A172 (cell line): ENCODE measurements around the gene BMPR2. TPM values are rescaled to one million over a fixed set of nuclear protein-coding genes. Genes with fewer than 3 reads are reported as not detected.
"Not testable (repeated sequence)": the region's sequence is repeated elsewhere in the genome, so short reads cannot be mapped to it uniquely, and the experiment has no call there.

Experiments
- DNase-seq: peaks from one replicate; pipeline ENCODE4 v3.0.0-alpha.2; 2015; ENCODE audit warnings: low spot score
- total RNA-seq: library from RNA; depleted of rRNA; stranded (reverse); fragments of >200 nt; shearing (Covaris generic); gene quantifications from 2 replicates; pipeline ENCODE4 v1.2.3, GENCODE V29; 2014

The BMPR2 gene
- total RNA-seq, 1 experiment from 2014 or later, result 20.5 TPM

DNA sequence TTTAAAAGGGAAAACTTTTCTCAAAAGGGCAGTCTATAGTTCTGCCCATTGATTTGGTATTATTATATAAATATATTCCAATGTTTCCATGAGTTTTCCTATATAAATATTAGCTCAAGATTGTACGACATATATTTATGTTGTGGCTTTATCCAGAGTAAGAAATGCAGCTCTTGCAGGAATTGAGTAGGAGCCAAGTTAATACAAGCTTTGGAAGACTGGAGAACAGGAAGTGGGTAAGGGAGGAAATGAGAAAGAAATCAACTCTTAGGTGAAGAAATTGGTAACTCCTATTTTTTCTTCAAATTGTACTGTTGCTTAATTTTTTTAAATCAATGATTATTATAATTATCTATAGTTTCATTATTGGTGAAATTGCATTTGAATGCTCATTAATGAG, 153.3 kb downstream of the BMPR2 start:
- DNase-seq, result peak; percentile 42

GRCh38 chr2:202530038-202530437, 153.9 kb downstream of the BMPR2 start:
- DNase-seq, result peak; percentile 28

- DNase-seq, result not testable (repeated sequence)
Observed at GRCh38 chr2:202535290-202535689, 159.2 kb downstream of the BMPR2 start.

GRCh38 chr2:202541137-202541536, 165.0 kb downstream of the BMPR2 start:
- DNase-seq, result no peak

GRCh38 chr2:202542142-202542541, 166.0 kb downstream of the BMPR2 start:
- DNase-seq, result no peak

DNA sequence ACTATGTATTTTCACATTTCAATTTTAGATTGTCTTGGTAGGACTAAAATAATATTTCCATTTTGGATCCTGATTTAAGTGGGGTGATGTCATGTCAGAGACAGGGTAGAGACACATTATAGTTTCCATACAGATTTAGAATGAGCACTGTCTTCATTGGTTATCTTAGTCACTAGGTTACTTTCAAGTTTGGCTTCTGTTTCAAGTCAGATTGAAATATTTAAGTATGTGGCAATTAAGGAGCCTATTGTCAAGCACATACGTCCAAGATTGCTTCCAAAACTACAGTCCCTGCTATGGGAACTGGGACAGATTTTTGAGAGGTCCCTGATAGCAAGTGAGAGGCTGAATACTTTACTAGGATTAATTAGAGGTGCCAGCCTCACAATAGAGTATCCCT, 169.4 kb downstream of the BMPR2 start:
- no peak for DNase-seq

- DNase-seq, result no peak
Observed at GRCh38 chr2:202545931-202546330, 169.8 kb downstream of the BMPR2 start.

- not testable (repeated sequence) for DNase-seq
Observed at GRCh38 chr2:202546499-202547141, 170.5 kb downstream of the BMPR2 start.

GRCh38 chr2:202548240-202548639, 172.1 kb downstream of the BMPR2 start:
- DNase-seq, result no peak

- peak; percentile 11 for DNase-seq
Observed at GRCh38 chr2:202551000-202551399, 174.9 kb downstream of the BMPR2 start.

- no peak for DNase-seq
Observed at GRCh38 chr2:202555356-202555755, 179.2 kb downstream of the BMPR2 start.

DNA sequence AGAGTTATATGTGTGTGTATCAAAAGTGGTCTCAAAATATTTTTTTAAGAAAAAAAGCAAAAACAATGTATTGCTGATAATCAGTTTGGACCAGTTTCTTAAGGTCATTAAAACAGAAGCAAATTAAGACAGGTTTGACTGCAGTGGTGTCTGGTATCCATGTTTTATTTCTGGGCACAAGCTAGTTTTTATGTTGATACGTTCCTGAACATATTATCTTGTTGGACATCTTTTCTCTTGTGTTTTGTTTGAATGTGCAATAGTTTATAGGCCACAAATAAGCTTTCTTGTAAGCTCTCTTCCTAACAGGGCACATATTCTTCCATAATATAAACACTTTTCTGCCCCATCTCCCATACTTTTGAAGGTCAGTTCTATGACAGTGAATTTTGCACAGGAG, 184.1 kb downstream of the BMPR2 start:
- DNase-seq, result no peak

DNA sequence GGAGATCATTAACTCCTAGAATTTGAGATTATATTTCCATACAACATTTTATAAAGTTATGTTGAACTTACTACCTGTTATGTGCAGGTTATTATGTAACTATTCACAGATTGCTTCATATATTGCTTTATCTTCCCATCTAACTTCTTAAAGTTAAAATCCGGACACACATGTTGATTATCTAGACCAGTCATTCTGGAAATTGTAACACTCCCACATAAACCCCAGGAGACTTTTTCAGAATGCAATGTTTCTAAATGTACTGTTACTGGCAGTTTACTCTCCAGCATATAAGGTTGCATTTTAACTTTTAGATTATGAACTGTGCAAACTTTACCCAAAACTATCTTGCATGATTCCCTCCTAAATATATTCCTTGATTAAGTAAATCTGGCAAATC, 188.1 kb downstream of the BMPR2 start:
- no peak for DNase-seq

GRCh38 chr2:202566286-202566685, 190.2 kb downstream of the BMPR2 start:
- DNase-seq, result no peak

GRCh38 chr2:202574541-202574940, 198.4 kb downstream of the BMPR2 start:
- no peak for DNase-seq

GRCh38 chr2:202575194-202575593, 199.1 kb downstream of the BMPR2 start:
- not testable (repeated sequence) for DNase-seq

DNA sequence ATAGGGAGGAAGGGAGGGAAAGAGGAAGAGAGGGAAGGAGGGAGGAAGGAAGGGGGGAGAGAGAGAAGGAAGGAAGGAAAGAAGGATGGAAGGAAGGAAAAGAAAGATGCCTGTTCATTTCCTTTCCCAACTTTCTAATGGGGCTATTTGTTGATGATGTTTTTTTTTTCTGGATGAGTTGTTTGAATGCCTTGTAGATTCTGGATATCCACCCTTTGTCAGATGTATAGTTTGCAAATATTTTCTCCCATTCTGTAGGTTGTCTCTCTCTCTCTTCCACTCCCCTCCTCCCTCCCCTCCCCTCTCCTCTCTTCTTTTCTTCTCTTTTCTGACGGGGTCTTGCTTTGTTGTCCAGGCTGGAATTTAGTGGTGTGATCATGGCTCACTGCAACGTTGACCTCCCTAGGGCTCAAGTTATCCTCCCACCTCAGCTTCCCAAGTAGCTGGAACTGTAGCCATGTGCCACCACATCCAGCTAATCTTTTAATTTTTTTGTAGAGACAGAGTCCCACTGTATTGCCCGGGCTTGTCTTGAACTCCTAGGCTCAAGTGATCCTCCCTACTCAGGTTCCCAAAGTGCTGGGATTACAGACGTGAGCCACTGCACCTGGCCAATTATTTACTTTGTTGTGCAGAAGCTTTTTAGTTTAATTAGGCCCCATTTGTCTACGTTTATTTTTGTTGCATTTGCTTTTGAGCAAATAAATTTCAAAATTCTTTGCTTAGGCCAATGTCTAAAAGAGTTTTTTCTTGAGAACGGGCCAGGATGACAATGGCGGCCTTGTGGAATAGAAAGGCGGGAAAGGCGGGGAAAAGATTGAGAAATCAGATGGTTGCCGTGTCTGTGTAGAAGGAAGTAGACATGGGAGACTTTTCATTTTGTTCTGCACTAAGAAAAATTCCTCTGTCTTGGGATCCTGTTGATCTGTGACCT, 201.4 kb downstream of the BMPR2 start:
- no peak for DNase-seq

DNA sequence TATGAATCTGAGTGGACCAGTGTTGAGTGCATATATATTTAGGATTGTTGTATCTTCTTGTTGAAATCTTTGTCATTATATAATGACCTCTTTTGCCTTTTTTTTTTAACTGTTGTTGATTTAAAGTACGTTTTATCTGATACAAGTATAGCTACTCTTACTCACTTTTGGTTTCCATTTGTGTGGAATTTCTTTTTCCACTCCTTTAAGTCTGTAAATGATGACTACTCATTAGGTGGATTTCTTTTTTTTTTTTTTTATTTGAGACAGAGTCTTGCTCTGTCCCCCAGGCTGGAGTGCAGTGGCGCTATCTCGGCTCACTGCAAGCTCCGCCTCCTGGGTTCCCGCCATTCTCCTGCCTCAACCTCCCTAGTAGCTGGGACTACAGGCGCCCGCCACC, 206.7 kb downstream of the BMPR2 start:
- not testable (repeated sequence) for DNase-seq

DNA sequence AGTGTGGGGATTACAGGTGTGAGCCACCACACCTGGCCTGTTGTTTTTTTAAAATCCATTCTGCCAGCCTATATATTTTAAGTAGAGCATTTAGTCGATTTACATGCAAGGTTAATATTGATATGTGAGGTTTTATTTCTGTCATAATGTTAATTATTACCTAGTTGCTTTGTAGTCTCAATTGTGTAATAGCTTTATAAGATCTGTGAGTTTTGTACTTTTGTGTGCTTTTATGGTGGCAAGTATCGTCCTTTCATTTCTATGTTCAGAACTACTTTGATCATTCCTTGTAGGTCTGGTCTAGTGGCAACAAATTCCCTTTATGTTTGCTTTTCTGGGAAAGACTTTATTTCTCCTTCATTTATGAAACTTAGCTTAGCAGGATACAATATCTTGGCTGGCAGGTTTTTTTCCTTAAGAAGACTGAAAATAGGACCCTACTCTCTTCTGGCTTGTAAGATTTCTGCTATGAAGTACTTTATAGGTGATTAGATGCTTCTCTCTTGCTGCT, 207.6 kb downstream of the BMPR2 start:
- no peak for DNase-seq

DNA sequence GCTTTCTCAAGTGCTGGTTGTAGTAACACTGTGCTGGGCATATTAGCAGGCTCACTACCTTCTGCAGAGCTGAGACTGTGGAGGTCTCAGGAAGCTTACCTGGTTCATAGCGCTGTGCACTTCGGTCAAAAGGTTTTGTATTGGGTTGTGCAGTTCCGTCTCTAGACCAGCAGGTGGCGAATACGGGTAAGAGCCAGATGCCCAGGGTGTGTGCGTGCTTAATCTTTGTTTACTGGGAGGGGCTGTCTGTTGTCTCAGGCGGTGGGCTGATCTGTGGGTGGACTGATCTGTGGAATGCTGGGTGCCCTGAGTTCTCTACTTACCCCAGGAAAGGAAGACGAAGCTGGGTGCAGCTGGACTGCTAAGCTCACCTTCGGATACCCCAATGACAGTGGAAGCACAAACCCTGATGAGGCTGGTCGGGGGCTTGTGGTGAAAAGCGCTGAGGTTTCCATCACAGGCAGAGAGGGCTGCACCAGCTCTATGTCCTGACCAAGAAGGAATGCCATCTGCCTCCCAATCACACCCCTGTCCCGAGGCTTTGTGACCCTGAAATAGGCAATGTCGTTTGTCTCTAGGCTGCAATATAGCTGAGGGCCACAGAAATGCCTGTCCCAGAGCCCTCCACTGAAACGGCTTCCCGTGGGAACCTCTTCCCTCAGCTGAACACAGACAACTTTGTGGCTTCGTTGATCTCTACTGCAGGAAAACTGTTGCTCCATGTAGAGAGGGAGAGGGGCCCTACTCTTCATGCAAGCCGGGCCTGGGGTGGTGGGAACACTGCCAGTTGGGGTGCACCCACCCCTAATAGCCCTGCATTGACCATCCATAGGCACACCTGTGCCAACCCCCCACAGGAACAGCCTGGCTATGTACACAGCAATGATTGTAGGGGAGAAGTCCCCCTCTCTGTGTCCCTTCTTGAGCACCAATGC, 212.8 kb downstream of the BMPR2 start:
- peak; percentile 72 for DNase-seq

DNA sequence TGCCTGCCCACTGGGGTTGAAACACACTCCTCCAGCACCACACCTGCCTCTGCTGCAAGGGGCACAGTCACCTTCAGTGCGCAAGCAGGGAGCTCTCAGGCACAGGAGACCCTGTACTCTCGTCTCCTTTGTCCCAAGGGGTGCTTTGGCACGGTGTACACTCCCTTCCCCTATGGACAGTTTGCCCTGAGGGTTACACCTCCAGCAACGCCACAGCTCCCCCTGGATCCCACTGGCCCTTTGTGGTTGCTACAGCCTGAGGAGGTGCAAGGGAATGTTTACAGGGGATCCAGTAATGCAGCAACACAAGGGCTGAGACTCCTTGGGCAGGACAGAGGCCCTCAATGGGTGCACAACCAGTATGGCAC, 213.4 kb downstream of the BMPR2 start:
- DNase-seq, result no peak

- no peak for DNase-seq
Observed at GRCh38 chr2:202592566-202592965, 216.4 kb downstream of the BMPR2 start.
